Progenitor cell of endocrine pancreas (in vitro differentiated cells): Measurements from ENCODE around the gene GUCY2F. TPM values are rescaled to one million over a fixed set of nuclear protein-coding genes. Genes with fewer than 3 reads are reported as not detected.

Experiments
- DNase-seq: peaks from one replicate; pipeline ENCODE4 v3.0.0; 2021; ENCODE audit warnings: low spot score; ENCODE audit not compliant: unreplicated experiment
- H3K27ac Mint-ChIP-seq: 2 replicates; pipeline ENCODE4 v1.8.0; 2021; ENCODE audit warnings: mild to moderate bottlenecking, moderate library complexity, mixed read lengths
- H3K27me3 Mint-ChIP-seq: 2 replicates; pipeline ENCODE4 v1.8.0; 2021; ENCODE audit warnings: mixed read lengths
- H3K36me3 Mint-ChIP-seq: 2 replicates; pipeline ENCODE4 v1.8.0; 2022; ENCODE audit warnings: mixed read lengths; ENCODE audit not compliant: insufficient read depth
- H3K4me1 Mint-ChIP-seq: 2 replicates; pipeline ENCODE4 v1.8.0; 2021; ENCODE audit warnings: low read depth, mixed read lengths
- H3K4me3 Mint-ChIP-seq: 2 replicates; pipeline ENCODE4 v1.8.0; 2021; ENCODE audit warnings: low read depth, mild to moderate bottlenecking, moderate library complexity, mixed read lengths
- H3K9me3 Mint-ChIP-seq: 2 replicates; pipeline ENCODE4 v1.8.0; 2021; ENCODE audit warnings: low read depth, mixed read lengths
- CTCF ChIP-seq: fragments of 200-600 bp; sonication (generic); IDR thresholded peaks from one replicate; pipeline ENCODE4 v1.5.0; 2021; ENCODE audit warnings: antibody characterized with exemption, mild to moderate bottlenecking; ENCODE audit not compliant: unreplicated experiment
- total RNA-seq: library from RNA; stranded (reverse); gene quantifications from 2 replicates; pipeline ENCODE4 v1.2.1, GENCODE V29; 2021

GUCY2F gene
- total RNA-seq, 1 donor from 2014 or later, result 0.10 TPM

- DNase-seq, result no peak
- Mint-ChIP-seq H3K27me3 (no peaks in the 10 kb centered on the region), H3K4me3 (no peak overlapping the region), H3K4me1 (no peaks in the 10 kb centered on the region), H3K9me3 (peaks cover 25% of the 10 kb centered on the region), H3K27ac (no peak overlapping the region), H3K36me3 (peaks cover 3% of the 10 kb centered on the region)
- no peak for TF ChIP-seq CTCF
These were observed 145.7 kb downstream of the GUCY2F start for GRCh38 chrX:109336141-109336540.

GRCh38 chrX:109327251-109327650, 154.6 kb downstream of the GUCY2F start:
- Mint-ChIP-seq H3K27ac (no peak overlapping the region), H3K36me3 (no peaks in the 10 kb centered on the region), H3K27me3 (no peaks in the 10 kb centered on the region), H3K9me3 (peaks cover 43% of the 10 kb centered on the region), H3K4me1 (peaks cover 2% of the 10 kb centered on the region), H3K4me3 (no peak overlapping the region)
- DNase-seq, result no peak
- TF ChIP-seq CTCF, result no peak

Other genes with a start within 250 kb of the GUCY2F start
- 23.2 and 23.5 TPM in 2 replicates for gene NXT2, start 54.8 kb upstream of the GUCY2F start, total RNA-seq
- 10.8 and 11.3 TPM in 2 replicates for gene KCNE5, start 143.1 kb upstream of the GUCY2F start, total RNA-seq